Type B pancreatic cell (in vitro differentiated cells): ENCODE data around the gene MOGAT2. TPM values are rescaled to one million over a fixed set of nuclear protein-coding genes. Genes with fewer than 3 reads are reported as not detected.

Experiments
- DNase-seq: peaks from one replicate; pipeline ENCODE4 v3.0.0; 2021; ENCODE audit warnings: mixed read lengths; ENCODE audit not compliant: unreplicated experiment; ENCODE audit errors: extremely low spot score
- H3K27ac Mint-ChIP-seq: 2 replicates; pipeline ENCODE4 v1.8.0; 2021; ENCODE audit warnings: mild to moderate bottlenecking, mixed read lengths
- H3K27me3 Mint-ChIP-seq: 2 replicates; pipeline ENCODE4 v1.8.0; 2021; ENCODE audit warnings: mixed read lengths
- H3K36me3 Mint-ChIP-seq: 2 replicates; pipeline ENCODE4 v1.8.0; 2021; ENCODE audit warnings: mixed read lengths
- H3K4me1 Mint-ChIP-seq: one replicate; pipeline ENCODE4 v1.8.0; 2021; ENCODE audit warnings: mixed read lengths; ENCODE audit not compliant: unreplicated experiment
- H3K4me3 Mint-ChIP-seq: 2 replicates; pipeline ENCODE4 v1.8.0; 2021; ENCODE audit warnings: mild to moderate bottlenecking, mixed read lengths
- H3K9me3 Mint-ChIP-seq: 2 replicates; pipeline ENCODE4 v1.8.0; 2021; ENCODE audit warnings: mixed read lengths
- CTCF ChIP-seq: fragments of 200-600 bp; sonication (generic); conservative IDR thresholded peaks from 2 replicates; pipeline ENCODE4 v1.5.0; 2021; ENCODE audit warnings: antibody characterized with exemption, mild to moderate bottlenecking
- total RNA-seq: library from RNA; stranded (reverse); gene quantifications from 2 replicates; pipeline ENCODE4 v1.2.1, GENCODE V29; 2021; ENCODE audit warnings: low replicate concordance

MOGAT2 gene
- total RNA-seq, 1 donor from 2014 or later: 1.2 TPM

- Mint-ChIP-seq H3K4me1 (peaks cover 15% of the 10 kb centered on the region), H3K36me3 (no peaks in the 10 kb centered on the region), H3K9me3 (no peaks in the 10 kb centered on the region), H3K4me3 (no peak overlapping the region), H3K27ac (no peak overlapping the region), H3K27me3 (peaks cover 18% of the 10 kb centered on the region)
- no peak for DNase-seq
- TF ChIP-seq CTCF: no peak
Measured at GRCh38 chr11:75763846-75764245, 46.2 kb downstream of the MOGAT2 start.

GRCh38 chr11:75765116-75765515 is 47.5 kb downstream of the MOGAT2 start:
- no peaks in the 10 kb centered on the region for H3K36me3 Mint-ChIP-seq
- TF ChIP-seq CTCF: no peak
- DNase-seq: no peak
- peaks cover 15% of the 10 kb centered on the region for H3K4me1 Mint-ChIP-seq
- H3K27me3 Mint-ChIP-seq: peaks cover 30% of the 10 kb centered on the region
- no peak overlapping the region for H3K4me3 Mint-ChIP-seq
- H3K9me3 Mint-ChIP-seq: no peaks in the 10 kb centered on the region
- no peak overlapping the region for H3K27ac Mint-ChIP-seq

- Mint-ChIP-seq H3K27ac (no peak overlapping the region), H3K4me1 (peaks cover 12% of the 10 kb centered on the region), H3K4me3 (no peak overlapping the region), H3K9me3 (no peaks in the 10 kb centered on the region), H3K27me3 (peaks cover 45% of the 10 kb centered on the region), H3K36me3 (no peaks in the 10 kb centered on the region)
- DNase-seq: no peak
- no peak for TF ChIP-seq CTCF
Measured at GRCh38 chr11:75766443-75767227, 49.0 kb downstream of the MOGAT2 start.

- Mint-ChIP-seq H3K27ac (peak overlapping the region; percentile 62), H3K4me1 (peaks cover 12% of the 10 kb centered on the region), H3K36me3 (no peaks in the 10 kb centered on the region), H3K4me3 (peak overlapping the region; percentile 70), H3K9me3 (no peaks in the 10 kb centered on the region), H3K27me3 (peaks cover 48% of the 10 kb centered on the region)
- DNase-seq: no peak
- TF ChIP-seq CTCF: no peak
Measured at GRCh38 chr11:75767228-75767572, 49.6 kb downstream of the MOGAT2 start.

- Mint-ChIP-seq H3K36me3 (no peaks in the 10 kb centered on the region), H3K4me3 (peak overlapping the region; percentile 82), H3K27ac (peak overlapping the region; percentile 62), H3K4me1 (peaks cover 12% of the 10 kb centered on the region), H3K27me3 (peaks cover 53% of the 10 kb centered on the region), H3K9me3 (no peaks in the 10 kb centered on the region)
- no peak for DNase-seq
- no peak for TF ChIP-seq CTCF
Measured at GRCh38 chr11:75767793-75768111, 50.1 kb downstream of the MOGAT2 start.
